ENCODE measurements around the gene AOPEP.

- TF ChIP-seq EP300 (IDR thresholded peaks at IDR 0.05) (no peak), CTCF (IDR thresholded peaks at IDR 0.05) (no peak), POLR2A (IDR thresholded peaks at IDR 0.05; ENCODE audit: low read depth) (no peak)
Measured at GRCh38 chr9:95104980-95105379, 378.5 kb downstream of the AOPEP start.

Data from esophagus muscularis mucosa (tissue), 4 donors.